Osteoblast (primary cell): ENCODE results near the gene BCOR. TPM values are rescaled to one million over a fixed set of nuclear protein-coding genes. Genes with fewer than 3 reads are reported as not detected.

Experiments used
- DNase-seq: peaks from one replicate; pipeline ENCODE4 v3.0.0; 2011; ENCODE audit warnings: low spot score, mixed read lengths; ENCODE audit not compliant: insufficient read length; ENCODE audit errors: missing footprints
- H2AFZ ChIP-seq: 2 replicates; pipeline ENCODE4 v1.6.0; 2011; ENCODE audit warnings: mild to moderate bottlenecking, low read length
- H3K27ac ChIP-seq: 2 replicates; pipeline ENCODE4 v1.5.1; 2011; ENCODE audit warnings: mild to moderate bottlenecking, low read depth, low read length, moderate library complexity
- H3K27me3 ChIP-seq: 2 replicates; pipeline ENCODE4 v1.6.0; 2012; ENCODE audit warnings: mild to moderate bottlenecking, control low read depth, inconsistent platforms, low read length, moderate library complexity; ENCODE audit not compliant: insufficient read depth
- H3K36me3 ChIP-seq: 2 replicates; pipeline ENCODE4 v1.5.1; 2011; ENCODE audit warnings: mild to moderate bottlenecking, low read length, control low read depth, moderate library complexity; ENCODE audit not compliant: insufficient read depth
- H3K4me1 ChIP-seq: 2 replicates; pipeline ENCODE4 v1.5.1; 2011; ENCODE audit warnings: mild to moderate bottlenecking, low read length, control low read depth, moderate library complexity; ENCODE audit not compliant: insufficient read depth
- H3K4me2 ChIP-seq: 2 replicates; pipeline ENCODE4 v1.6.0; 2011; ENCODE audit warnings: mild to moderate bottlenecking, low read length; ENCODE audit not compliant: insufficient read depth
- H3K4me3 ChIP-seq: fragments of 200-600 bp; sonication (generic); 3 replicates; pipeline ENCODE4 v1.5.1; 2012; ENCODE audit warnings: mild to moderate bottlenecking, low read length, inconsistent platforms; ENCODE audit not compliant: insufficient read depth
- H3K79me2 ChIP-seq: 2 replicates; pipeline ENCODE4 v1.6.0; 2012; ENCODE audit warnings: mild to moderate bottlenecking, low read length, control low read depth, inconsistent platforms; ENCODE audit not compliant: insufficient read depth
- H3K9me3 ChIP-seq: 2 replicates; pipeline ENCODE4 v1.5.1; 2011; ENCODE audit warnings: low read depth, low read length, control low read depth
- H4K20me1 ChIP-seq: 2 replicates; pipeline ENCODE4 v1.6.0; 2012; ENCODE audit warnings: mild to moderate bottlenecking, low read length, control low read depth; ENCODE audit not compliant: insufficient read depth
- CTCF ChIP-seq: IDR thresholded peaks from 2 replicates; pipeline ENCODE4 v1.5.1; 2011; ENCODE audit warnings: mild to moderate bottlenecking, low read depth, low read length, moderate library complexity; ENCODE audit errors: extremely low read depth
- total RNA-seq: library from RNA; depleted of rRNA; stranded (reverse); fragments of >200 nt; gene quantifications from 2 replicates; pipeline ENCODE4 v1.2.3, GENCODE V29; 2012

BCOR gene
- total RNA-seq, 1 donor, result 14.8 TPM

- no peak overlapping the region for H2AFZ ChIP-seq
- H4K20me1 ChIP-seq, result peaks cover 9% of the 10 kb centered on the region
- no peak overlapping the region for H3K4me2 ChIP-seq
- H3K27me3 ChIP-seq, result no peaks in the 10 kb centered on the region
- H3K4me1 ChIP-seq, result peaks cover 7% of the 10 kb centered on the region
- no peak for TF ChIP-seq CTCF
- H3K27ac ChIP-seq, result no peak overlapping the region
- peaks cover 50% of the 10 kb centered on the region for H3K36me3 ChIP-seq
- no peaks in the 10 kb centered on the region for H3K79me2 ChIP-seq
- peaks cover 9% of the 10 kb centered on the region for H3K9me3 ChIP-seq
- DNase-seq, result no peak
- no peak overlapping the region for H3K4me3 ChIP-seq
Measured at GRCh38 chrX:40054793-40055192, 43.0 kb downstream of the BCOR start.

- no peak overlapping the region for H3K27ac ChIP-seq
- H3K9me3 ChIP-seq, result peaks cover 12% of the 10 kb centered on the region
- no peak for TF ChIP-seq CTCF
- H3K4me2 ChIP-seq, result no peak overlapping the region
- H2AFZ ChIP-seq, result no peak overlapping the region
- H3K4me3 ChIP-seq, result no peak overlapping the region
- no peaks in the 10 kb centered on the region for H4K20me1 ChIP-seq
- peaks cover 3% of the 10 kb centered on the region for H3K4me1 ChIP-seq
- H3K79me2 ChIP-seq, result no peaks in the 10 kb centered on the region
- H3K27me3 ChIP-seq, result no peaks in the 10 kb centered on the region
- peaks cover 49% of the 10 kb centered on the region for H3K36me3 ChIP-seq
- DNase-seq, result no peak
Measured at GRCh38 chrX:40050532-40050931, 47.2 kb downstream of the BCOR start.

GRCh38 chrX:40049084-40049641, 48.6 kb downstream of the BCOR start:
- Histone ChIP-seq H3K4me2 (no peak overlapping the region), H3K4me3 (no peak overlapping the region), H2AFZ (no peak overlapping the region), H3K27me3 (no peaks in the 10 kb centered on the region), H3K79me2 (no peaks in the 10 kb centered on the region), H4K20me1 (no peaks in the 10 kb centered on the region), H3K27ac (no peak overlapping the region), H3K4me1 (no peaks in the 10 kb centered on the region), H3K36me3 (peaks cover 40% of the 10 kb centered on the region), H3K9me3 (peaks cover 12% of the 10 kb centered on the region)
- no peak for DNase-seq
- TF ChIP-seq CTCF, result no peak

GRCh38 chrX:40047485-40047884, 50.3 kb downstream of the BCOR start:
- Histone ChIP-seq H3K27me3 (no peaks in the 10 kb centered on the region), H3K36me3 (peaks cover 25% of the 10 kb centered on the region), H3K79me2 (no peaks in the 10 kb centered on the region), H3K9me3 (peaks cover 9% of the 10 kb centered on the region), H4K20me1 (no peaks in the 10 kb centered on the region), H3K4me3 (no peak overlapping the region), H3K27ac (no peak overlapping the region), H2AFZ (no peak overlapping the region), H3K4me1 (no peaks in the 10 kb centered on the region), H3K4me2 (no peak overlapping the region)
- TF ChIP-seq CTCF, result no peak
- DNase-seq, result no peak
